ENCODE data around the gene UGT1A3.

DNA sequence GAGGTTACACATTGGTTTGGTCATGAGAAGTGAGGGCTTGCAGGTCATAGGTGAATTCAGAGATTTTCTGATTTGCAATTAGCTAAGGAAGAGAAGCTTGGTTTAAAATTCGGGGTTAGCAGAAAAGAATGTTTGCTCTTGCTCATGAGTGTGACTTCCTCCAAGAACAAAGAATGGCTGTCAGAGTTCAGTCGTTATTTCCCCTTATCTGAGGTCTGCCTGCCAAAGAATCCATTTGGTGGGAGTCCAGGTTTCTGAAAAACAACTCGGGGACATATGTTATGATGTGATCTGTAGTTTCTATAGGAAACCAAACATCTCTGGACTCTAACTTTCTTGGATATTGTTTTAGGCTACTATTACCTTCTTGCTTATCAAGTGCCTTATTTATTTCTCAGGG is 39.3 kb upstream of the UGT1A3 start:
- TF ChIP-seq, protein P1, sequence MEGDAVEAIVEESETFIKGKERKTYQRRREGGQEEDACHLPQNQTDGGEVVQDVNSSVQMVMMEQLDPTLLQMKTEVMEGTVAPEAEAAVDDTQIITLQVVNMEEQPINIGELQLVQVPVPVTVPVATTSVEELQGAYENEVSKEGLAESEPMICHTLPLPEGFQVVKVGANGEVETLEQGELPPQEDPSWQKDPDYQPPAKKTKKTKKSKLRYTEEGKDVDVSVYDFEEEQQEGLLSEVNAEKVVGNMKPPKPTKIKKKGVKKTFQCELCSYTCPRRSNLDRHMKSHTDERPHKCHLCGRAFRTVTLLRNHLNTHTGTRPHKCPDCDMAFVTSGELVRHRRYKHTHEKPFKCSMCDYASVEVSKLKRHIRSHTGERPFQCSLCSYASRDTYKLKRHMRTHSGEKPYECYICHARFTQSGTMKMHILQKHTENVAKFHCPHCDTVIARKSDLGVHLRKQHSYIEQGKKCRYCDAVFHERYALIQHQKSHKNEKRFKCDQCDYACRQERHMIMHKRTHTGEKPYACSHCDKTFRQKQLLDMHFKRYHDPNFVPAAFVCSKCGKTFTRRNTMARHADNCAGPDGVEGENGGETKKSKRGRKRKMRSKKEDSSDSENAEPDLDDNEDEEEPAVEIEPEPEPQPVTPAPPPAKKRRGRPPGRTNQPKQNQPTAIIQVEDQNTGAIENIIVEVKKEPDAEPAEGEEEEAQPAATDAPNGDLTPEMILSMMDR (IDR thresholded peaks at IDR 0.05; ENCODE audit: insufficient read depth, low read length, poor library complexity, severe bottlenecking) = no peak
- no peak for TF ChIP-seq EZH2phosphoT487 (conservative IDR thresholded peaks at IDR 0.05; ENCODE audit: low read length)
